ENCODE data around the gene TEKT4.
"Not testable (repeated sequence)": the region's sequence is repeated elsewhere in the genome, so short reads cannot be mapped to it uniquely, and the experiment has no call there.

- TF ChIP-seq POLR2A, CTCF (IDR thresholded peaks at IDR 0.05): not testable (repeated sequence)
Measured at GRCh38 chr2:94895273-94895672, 24.0 kb downstream of the TEKT4 start.

Data from lower leg skin (tissue), 3 donors.